ENCODE data around the gene SAPCD2.

DNA sequence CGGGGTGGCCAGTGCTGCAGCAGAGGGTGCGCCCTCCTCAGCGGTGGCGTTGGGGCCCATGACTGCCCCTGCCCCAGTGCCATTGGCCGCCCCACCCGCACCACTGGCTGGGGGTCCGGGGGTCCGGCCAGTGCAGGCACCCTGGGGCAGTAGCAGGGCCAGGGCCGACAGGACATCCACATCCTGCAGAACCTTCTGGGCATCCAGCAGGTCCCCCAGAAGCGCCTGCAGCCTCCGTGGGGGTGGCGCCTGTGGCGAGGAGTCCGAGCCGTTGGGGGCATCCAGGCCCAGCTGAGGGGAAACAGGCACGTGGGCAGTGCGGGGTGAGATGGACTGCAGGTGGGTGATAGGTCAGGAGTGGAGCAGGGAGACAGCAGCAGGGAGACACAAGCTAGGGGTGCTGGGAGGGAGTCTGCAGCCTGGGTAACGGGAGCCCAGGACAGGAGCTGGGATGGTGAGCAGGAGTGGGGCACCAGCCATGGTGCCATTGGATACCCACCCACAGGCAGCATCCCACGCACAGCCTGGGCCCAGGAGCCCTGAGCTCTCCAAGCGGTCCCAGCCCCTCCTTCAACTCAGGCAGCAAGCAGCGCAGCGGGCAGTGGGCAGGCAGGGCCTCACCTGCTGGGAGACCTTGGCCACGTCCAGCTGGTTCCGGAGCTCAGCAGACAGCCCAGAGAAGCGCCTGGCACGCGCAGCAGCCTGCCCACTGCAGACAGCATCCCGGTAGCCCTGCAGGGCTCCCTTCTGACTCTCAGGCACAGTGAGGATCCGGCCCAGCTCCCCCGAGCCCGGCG, 49.4 kb downstream of the SAPCD2 start:
- TF ChIP-seq, protein P1, sequence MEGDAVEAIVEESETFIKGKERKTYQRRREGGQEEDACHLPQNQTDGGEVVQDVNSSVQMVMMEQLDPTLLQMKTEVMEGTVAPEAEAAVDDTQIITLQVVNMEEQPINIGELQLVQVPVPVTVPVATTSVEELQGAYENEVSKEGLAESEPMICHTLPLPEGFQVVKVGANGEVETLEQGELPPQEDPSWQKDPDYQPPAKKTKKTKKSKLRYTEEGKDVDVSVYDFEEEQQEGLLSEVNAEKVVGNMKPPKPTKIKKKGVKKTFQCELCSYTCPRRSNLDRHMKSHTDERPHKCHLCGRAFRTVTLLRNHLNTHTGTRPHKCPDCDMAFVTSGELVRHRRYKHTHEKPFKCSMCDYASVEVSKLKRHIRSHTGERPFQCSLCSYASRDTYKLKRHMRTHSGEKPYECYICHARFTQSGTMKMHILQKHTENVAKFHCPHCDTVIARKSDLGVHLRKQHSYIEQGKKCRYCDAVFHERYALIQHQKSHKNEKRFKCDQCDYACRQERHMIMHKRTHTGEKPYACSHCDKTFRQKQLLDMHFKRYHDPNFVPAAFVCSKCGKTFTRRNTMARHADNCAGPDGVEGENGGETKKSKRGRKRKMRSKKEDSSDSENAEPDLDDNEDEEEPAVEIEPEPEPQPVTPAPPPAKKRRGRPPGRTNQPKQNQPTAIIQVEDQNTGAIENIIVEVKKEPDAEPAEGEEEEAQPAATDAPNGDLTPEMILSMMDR (conservative IDR thresholded peaks at IDR 0.05; ENCODE audit: low read depth, low read length) = no peak
- TF ChIP-seq SMC3 (IDR thresholded peaks at IDR 0.05; ENCODE audit: low read depth, low read length) = no peak
- no peak for TF ChIP-seq MAZ (IDR thresholded peaks at IDR 0.05; ENCODE audit: borderline replicate concordance, low read depth, low read length)
- no peak for TF ChIP-seq POLR2A (IDR thresholded peaks at IDR 0.05; ENCODE audit: low read depth, low read length)
